ENCODE results near the gene ENTPD5.

ENTPD5 gene, protein sequence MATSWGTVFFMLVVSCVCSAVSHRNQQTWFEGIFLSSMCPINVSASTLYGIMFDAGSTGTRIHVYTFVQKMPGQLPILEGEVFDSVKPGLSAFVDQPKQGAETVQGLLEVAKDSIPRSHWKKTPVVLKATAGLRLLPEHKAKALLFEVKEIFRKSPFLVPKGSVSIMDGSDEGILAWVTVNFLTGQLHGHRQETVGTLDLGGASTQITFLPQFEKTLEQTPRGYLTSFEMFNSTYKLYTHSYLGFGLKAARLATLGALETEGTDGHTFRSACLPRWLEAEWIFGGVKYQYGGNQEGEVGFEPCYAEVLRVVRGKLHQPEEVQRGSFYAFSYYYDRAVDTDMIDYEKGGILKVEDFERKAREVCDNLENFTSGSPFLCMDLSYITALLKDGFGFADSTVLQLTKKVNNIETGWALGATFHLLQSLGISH

GRCh38 chr14:74018586-74019407 is at the start of gene ENTPD5, which contains the start of gene BBOF1:
TSS of gene ENTPD5 (minus strand) at chr14:74019288. CDS start at chr14:73988102, 31,186 bp downstream.
TSS of gene BBOF1 (plus strand) at chr14:74019349. CDS start at chr14:74019479, 130 bp downstream.
- peak; percentile 93 for DNase-seq (ENCODE audit: low spot score)

DNA sequence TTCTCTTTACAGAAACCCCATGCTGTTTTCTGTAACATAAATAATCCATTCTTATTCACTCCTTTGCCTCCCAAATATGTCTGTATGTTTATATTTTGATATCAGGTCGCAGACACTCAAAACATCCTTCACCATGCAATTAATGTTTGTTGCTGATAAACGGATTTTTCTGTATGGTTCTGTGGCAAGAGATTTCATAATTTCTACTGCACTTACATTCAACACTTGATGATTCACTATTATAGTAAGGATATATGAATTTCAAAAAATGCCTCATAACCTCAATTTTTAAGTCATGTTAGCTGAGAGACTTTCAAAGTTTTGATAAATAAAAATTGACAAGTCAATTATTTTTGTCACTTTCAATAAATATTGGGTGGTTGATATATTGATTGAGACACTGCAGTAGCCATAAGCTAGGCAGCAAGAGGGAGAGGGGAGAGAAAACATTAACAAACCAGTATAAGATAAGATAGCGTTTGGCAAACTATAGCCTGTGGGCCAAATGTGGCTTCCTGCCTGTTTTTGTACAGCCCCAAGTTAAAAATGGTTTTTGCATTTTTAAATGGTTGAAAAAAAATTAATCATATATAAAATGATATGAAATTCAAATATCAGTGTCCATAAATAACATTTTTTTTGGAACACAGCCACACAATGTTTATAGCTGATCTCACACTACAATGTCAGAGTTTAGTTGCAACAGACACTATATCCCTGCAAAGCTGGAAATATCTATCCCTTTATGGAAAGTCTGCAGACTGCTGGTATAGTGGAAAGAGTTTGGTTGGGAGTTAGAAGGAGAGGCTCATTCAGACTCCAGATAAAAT is 46.9 kb upstream of the ENTPD5 start:
- no peak for DNase-seq (ENCODE audit: low spot score)

- no peak for DNase-seq (ENCODE audit: low spot score)
Measured at GRCh38 chr14:74064883-74065282, 45.8 kb upstream of the ENTPD5 start.

GRCh38 chr14:74064426-74064825 is 45.3 kb upstream of the ENTPD5 start:
- DNase-seq (ENCODE audit: low spot score): no peak

DNA sequence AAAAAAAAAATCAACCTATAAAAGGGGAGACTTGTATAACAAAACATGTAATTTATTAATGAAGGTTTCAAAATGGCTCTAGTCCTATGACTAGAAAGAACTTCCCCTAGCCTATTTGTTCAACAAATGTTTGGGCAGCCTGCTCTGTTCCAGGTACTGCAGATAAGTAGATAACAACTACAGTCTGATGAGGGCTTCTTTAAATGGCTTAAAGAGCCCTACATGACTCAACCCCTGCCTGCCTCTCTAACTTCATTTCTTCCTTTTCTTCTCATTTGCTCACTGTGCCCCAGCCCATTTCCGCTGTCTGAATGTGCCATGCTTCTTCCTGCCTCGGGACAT is 43.7 kb upstream of the ENTPD5 start:
- no peak for DNase-seq (ENCODE audit: low spot score)

DNA sequence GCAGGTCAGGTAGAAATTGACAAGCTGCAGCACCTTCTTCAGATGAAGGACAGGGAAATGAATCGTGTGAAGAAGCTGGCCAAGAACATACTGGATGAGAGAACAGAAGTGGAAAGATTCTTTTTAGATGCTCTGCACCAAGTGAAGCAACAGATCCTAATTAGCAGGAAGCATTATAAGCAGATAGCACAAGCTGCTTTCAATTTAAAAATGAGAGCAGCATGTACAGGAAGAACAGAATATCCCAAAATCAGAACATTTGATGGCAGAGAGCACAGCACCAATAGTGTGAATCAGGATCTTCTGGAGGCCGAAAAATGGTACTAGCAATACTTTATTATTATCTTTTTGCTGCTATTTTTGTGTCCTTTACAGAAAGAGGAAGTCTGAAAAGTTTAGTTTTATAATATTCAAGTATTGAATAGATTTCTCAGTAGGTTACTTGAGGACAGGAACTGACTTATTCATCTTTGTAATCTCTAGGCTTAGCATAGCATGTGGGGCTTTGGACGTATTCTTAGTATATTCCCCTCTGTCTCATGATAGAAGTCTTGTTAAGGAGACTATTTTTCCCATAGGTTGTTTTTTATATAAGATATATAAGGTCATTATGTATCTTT is 30.9 kb upstream of the ENTPD5 start:
- DNase-seq (ENCODE audit: low spot score): peak; percentile 10

DNA sequence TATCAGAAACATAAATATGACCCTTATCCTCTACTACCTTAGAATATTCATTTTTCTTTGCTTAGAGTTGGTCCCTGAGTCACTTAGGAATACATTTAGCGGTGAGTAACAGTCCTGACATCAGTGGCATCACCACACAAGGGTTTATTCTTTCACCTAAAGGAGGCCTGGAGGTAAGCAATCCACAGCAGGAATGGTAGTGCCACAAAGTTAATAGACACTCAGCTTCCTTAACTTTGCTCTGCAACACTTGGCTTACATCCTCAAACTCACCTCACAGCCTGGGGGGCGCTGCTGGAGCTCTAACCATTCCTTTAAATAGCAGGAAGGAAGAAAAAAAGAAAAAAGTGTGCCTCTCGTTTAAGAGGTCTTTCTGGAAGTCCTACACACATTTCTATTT is 29.2 kb upstream of the ENTPD5 start:
- no peak for DNase-seq (ENCODE audit: low spot score)

- DNase-seq (ENCODE audit: low spot score): no peak
Measured at GRCh38 chr14:74045522-74045921, 26.4 kb upstream of the ENTPD5 start.

DNA sequence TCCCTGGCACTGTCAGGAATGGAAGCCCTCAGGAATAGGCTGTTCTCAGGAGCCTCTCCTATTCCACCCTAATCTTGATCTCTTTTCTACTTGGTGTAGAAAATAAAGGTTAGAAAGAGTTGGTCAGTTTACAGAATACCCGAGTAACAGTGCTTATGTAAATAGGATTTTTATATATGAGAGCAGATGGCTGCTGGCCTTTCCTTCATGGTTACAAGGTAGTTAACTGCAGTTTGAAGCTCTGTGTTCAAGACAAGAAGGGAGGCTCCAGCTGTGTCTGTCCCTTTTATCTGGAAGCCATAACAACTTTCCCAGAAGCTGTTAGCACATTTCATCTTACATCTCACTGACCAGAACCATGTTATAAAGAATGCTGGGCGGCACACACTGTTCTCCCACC is 23.2 kb upstream of the ENTPD5 start:
- no peak for DNase-seq (ENCODE audit: low spot score)

GRCh38 chr14:74038020-74038859 is 19.2 kb upstream of the ENTPD5 start:
- peak; percentile 38 for DNase-seq (ENCODE audit: low spot score)

- no peak for DNase-seq (ENCODE audit: low spot score)
Measured at GRCh38 chr14:74035556-74035955, 16.5 kb upstream of the ENTPD5 start.

GRCh38 chr14:74034572-74034971 is 15.5 kb upstream of the ENTPD5 start:
- no peak for DNase-seq (ENCODE audit: low spot score)

- no peak for DNase-seq (ENCODE audit: low spot score)
Measured at GRCh38 chr14:74029136-74029535, 10.0 kb upstream of the ENTPD5 start.

DNA sequence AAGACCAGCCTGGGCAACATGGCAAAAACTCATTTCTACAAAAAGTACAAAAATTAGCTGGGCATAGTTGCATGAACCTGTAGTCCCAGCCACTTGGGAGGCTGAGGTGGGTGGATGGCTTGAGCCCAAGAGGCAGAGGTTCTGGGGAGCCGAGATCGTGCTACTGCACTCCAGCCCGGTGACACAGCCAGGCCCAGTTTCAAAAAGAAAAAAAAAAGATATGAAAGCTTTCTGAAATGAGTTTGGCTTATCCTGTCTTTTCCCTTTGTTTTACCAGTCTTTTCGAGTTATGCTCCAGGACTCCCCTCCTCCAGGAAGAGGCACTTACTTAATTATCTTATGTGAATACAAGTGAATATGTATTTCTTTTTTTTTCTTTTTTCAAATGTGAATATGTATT is 3.3 kb upstream of the ENTPD5 start:
- DNase-seq (ENCODE audit: low spot score): no peak

DNA sequence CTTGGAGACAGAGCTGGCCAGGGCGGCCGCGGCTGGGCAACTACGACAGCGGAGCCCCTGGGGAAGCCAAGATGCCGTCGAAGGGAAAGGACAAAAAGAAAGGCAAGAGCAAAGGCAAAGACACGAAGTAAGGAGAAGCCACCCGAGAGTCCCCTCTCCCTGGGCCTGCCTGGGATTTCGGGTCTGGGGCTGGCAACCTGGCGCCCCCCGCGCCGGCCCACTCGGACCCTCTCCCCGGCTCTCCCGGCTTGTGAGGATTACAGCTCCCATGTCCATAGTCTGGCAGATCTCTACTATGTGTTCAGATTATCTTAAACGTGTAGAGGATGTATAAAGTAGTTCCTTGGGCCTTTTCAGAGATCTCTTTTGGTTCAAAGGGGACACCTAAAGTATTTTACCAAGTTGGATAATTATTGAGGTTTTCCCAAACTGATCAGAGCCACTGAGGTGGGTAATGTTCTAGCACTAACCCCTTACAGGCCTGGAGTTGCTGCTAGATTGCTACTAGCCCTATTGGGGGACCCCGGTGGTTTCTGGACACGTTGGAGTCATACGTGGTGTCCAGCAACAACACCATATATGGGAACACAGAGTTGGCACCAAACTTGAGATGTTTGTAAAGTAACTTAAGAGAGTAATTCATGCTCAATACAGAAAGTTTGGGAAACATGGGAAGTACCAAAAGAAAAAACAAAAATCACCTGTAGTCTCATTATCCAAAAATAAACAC is 485 bp upstream of the ENTPD5 start:
- no peak for DNase-seq (ENCODE audit: low spot score)

DNA sequence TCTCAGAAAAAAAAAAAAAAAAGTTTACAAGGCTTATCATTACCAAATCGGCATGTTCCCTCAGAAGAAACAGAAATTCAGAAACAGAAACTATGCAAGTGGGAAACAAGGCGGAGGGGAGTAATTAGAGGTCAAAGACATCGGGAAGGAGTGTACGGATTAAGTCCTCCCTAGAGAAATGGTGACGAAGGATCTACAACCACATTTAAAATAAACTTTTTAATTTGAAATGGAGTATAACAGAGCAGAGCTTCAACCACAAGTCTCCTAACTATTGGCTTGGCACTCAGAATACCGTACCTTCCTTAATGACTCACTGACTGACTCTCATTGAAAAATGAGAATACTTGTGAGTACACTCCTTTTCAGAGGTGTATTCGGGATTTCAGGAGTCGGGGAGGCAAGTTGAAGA is 908 bp downstream of the ENTPD5 start:
- DNase-seq (ENCODE audit: low spot score): peak; percentile 15

DNA sequence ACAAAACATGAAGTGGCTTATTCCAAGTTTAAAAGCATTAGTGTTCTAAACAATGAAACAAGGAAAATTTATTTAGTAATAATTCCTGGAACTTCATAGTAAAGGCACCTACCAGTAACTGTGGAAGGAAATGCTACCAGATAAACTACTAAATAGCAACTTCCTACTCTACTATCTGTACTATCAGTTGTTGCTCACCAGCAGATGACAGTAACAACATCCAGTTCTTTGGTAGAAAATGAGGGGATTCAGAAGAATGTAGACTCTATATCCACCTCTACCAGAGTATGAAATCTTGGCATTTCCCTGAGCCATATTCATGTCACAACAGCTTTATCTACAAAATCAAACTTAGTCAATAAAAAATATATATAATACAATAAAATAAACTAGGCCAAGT is 3.1 kb downstream of the ENTPD5 start:
- no peak for DNase-seq (ENCODE audit: low spot score)

GRCh38 chr14:74015176-74015575 is 3.9 kb downstream of the ENTPD5 start:
- DNase-seq (ENCODE audit: low spot score): no peak

GRCh38 chr14:74014299-74014698 is 4.8 kb downstream of the ENTPD5 start:
- no peak for DNase-seq (ENCODE audit: low spot score)

GRCh38 chr14:74008843-74009499 is 10.1 kb downstream of the ENTPD5 start:
- DNase-seq (ENCODE audit: low spot score): no peak

Data from germinal center (tissue), 1 donor.